NT2/D1 (cell line): ENCODE results near the gene ARHGAP10.

Experiments
- SUZ12 ChIP-seq: IDR thresholded peaks from 2 replicates; pipeline ENCODE4 v1.6.1; 2011; ENCODE audit not compliant: insufficient read length, insufficient read depth; ENCODE audit errors: extremely low read depth
- ZNF274 ChIP-seq: IDR thresholded peaks from 2 replicates; pipeline ENCODE4 v1.6.1; 2011; ENCODE audit warnings: mild to moderate bottlenecking, low read depth, low read length

GRCh38 chr4:147682755-147683154 lies 49.1 kb upstream of the ARHGAP10 start:
- TF ChIP-seq ZNF274: no peak
- no peak for TF ChIP-seq SUZ12
